Measurements from ENCODE around the gene NEK11. TPM values are rescaled to one million over a fixed set of nuclear protein-coding genes. Genes with fewer than 3 reads are reported as not detected.

NEK11 gene
- polyA plus RNA-seq, 1 of the 3 experiments (the other 2 are of a cell fraction) = 4.7 TPM

- no peaks in the 10 kb centered on the region for H3K4me1 ChIP-seq (ENCODE audit: control insufficient read depth in 1 of 2, insufficient read depth in 2 of 2, low read depth in 1 of 2, low read length in 1 of 2)
- no peaks in the 10 kb centered on the region for H3F3A ChIP-seq (replicated peaks; ENCODE audit: insufficient read depth)
- no peak overlapping the region for H2AFZ ChIP-seq (ENCODE audit: low read depth)
- H3K36me3 ChIP-seq (replicated peaks in 1 of 2; ENCODE audit: control insufficient read depth in 1 of 2, insufficient read depth in 2 of 2, low read length in 1 of 2) = peaks cover 27 to 38% of the 10 kb centered on the region in 2 experiments
- no peak overlapping the region for H3K9ac ChIP-seq
- no peak overlapping the region for H3K27ac ChIP-seq (ENCODE audit: low read depth in 2 of 2, low read length in 1 of 2)
- no peaks in the 10 kb centered on the region for H3K9me3 ChIP-seq
- no peaks in the 10 kb centered on the region for H3K9me2 ChIP-seq
- H3K4me3 ChIP-seq (ENCODE audit: low read depth in 2 of 2, low read length in 1 of 2) = no peak overlapping the region
- H4K20me1 ChIP-seq (ENCODE audit: insufficient read depth) = no peaks in the 10 kb centered on the region
- 75% methylated on average over 3 of the region's 3 CpGs for WGBS (ENCODE audit: low lambda C conversion rate)
- H3K79me2 ChIP-seq (ENCODE audit: insufficient read depth) = no peaks in the 10 kb centered on the region; the same call in 1 of the 2 replicates
- ChIA-PET CTCF (no interaction called here), POLR2A (no interaction called here)
- no peaks in the 10 kb centered on the region for H3K27me3 ChIP-seq (ENCODE audit: insufficient read depth)
- TF ChIP-seq YY1 (IDR thresholded peaks at IDR 0.05; ENCODE audit: low read depth) = no peak
- TF ChIP-seq CTCF (IDR thresholded peaks at IDR 0.05) = no peak
- no peak for TF ChIP-seq SIN3A (IDR thresholded peaks at IDR 0.05; ENCODE audit: borderline replicate concordance, low read depth, low read length)
- no peak for TF ChIP-seq CHD2 (IDR thresholded peaks at IDR 0.05; ENCODE audit: low read length, partially characterized antibody)
- no peak for TF ChIP-seq GABPA (IDR thresholded peaks at IDR 0.05; ENCODE audit: low read depth)
- TF ChIP-seq TAF1 (IDR thresholded peaks at IDR 0.05; ENCODE audit: borderline replicate concordance, low read depth, low read length) = no peak
- no peak for TF ChIP-seq TCF12 (IDR thresholded peaks at IDR 0.05)
- TF ChIP-seq TEAD4 (IDR thresholded peaks at IDR 0.05; ENCODE audit: borderline replicate concordance, insufficient read depth) = no peak
- no peak for TF ChIP-seq EZH2phosphoT487 (IDR thresholded peaks at IDR 0.05; ENCODE audit: borderline replicate concordance, low read depth)
- TF ChIP-seq MEF2A (IDR thresholded peaks at IDR 0.05; ENCODE audit: borderline replicate concordance, low read depth) = no peak
- TF ChIP-seq ZBTB33 (IDR thresholded peaks at IDR 0.05; ENCODE audit: borderline replicate concordance, low read depth) = no peak
- no peak for TF ChIP-seq REST (IDR thresholded peaks at IDR 0.05; ENCODE audit: low read depth, low read length)
- no peak for TF ChIP-seq JUND (IDR thresholded peaks at IDR 0.05)
- no peak for TF ChIP-seq RXRA (IDR thresholded peaks at IDR 0.05; ENCODE audit: borderline replicate concordance, low read depth)
- TF ChIP-seq FOSL2 (IDR thresholded peaks at IDR 0.05; ENCODE audit: borderline replicate concordance, low read depth) = no peak
- no peak for TF ChIP-seq FOXM1 (IDR thresholded peaks at IDR 0.05; ENCODE audit: low read depth)
- no peak for TF ChIP-seq RAD21 (IDR thresholded peaks at IDR 0.05; ENCODE audit: low read length)
- TF ChIP-seq GATA2 (CRISPR knock-in tag; IDR thresholded peaks at IDR 0.05) = no peak
- no peak overlapping the region for H3K4me2 ChIP-seq
- DNase-seq = no peak
Measured at GRCh38 chr3:130992344-130992743, 34.3 kb upstream of the NEK11 start.

All from SK-N-SH (cell line).